ENCODE results near the gene GPX4.
A peak's percentile ranks its signal among the peaks of the same experiment; 100 is the strongest.

The GPX4 gene

DNA sequence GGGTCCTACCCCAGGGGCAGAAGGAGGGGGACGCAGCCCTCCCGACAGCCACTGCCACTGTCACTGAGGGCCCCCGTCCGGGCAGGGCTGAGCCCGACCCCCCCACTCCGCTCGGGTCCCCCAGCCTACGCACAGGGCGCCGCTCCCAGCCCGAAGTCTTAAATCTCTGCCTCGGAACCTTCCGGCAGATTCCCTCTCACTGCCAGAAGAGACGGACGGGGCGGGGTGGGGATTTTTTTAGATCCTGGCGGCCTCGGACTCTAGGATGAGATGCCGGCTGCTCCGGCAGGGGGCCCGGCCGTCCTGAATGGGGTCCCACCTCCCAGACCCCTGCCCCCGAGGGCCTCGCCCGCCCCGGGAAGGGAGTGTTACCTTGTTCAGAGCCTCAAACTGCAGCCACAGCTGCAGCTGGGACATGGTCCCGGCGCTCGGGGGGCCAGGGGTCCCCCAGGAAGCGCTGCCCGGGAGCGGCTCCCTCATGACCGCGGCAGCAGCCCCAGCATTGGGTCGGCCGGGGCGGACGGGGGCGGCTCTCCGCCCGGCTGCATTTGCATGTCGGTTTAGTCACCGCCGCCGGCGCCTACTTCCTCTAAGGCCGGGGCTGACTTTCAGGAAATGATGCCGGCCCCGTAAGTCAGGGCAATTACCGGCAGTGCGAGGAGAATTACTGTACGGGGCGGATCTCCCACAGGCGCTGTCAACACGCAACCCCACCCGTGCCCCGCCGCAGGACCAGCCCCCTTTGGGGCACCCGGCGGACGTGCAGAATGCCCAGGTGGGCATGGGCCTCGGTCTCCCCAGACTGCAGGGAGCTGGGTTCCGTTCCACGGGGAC is 28.1 kb downstream of the GPX4 start:
- DNase-seq (ENCODE audit: low spot score) = peak; percentile 81

DNA sequence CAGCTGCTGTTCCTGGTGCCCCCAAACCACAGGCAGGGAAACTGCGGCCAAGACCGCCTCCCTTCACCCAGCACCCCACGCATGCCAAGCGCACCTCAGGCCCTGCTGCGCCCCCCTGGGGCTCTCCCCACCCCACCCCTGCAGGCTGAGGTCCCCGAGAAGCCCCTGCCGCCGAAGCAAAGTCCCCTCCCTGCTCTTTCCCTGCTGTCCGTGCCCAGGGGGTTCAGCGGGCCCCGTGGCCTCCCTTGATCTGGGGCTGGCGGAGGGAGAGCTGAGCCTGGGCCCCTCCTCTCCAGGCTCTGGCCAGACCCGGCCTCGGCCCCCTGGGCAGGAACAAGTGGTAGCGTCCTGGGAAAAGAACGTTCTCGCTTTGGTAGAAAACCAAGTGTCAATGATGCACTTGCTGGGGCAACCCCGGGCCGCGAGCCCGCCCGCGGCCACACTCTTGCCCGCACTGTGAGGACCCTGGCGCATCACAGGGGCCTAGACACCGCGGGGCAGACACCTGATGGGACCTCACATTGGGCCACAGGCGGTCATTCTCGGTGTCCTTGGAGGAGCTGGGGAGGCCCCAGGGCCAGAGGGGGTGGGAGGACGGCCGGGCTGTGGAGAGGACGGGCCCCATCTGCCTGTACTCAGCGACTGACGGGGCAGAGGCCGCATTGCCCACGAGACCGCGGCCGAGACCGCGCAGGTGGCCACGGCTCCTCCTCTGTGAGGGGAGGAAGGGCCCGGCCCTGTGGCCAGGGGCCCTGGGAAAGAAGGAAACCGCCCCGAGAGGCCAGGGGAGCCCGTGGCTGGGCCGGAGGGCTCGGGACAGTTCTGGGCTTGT is 29.0 kb downstream of the GPX4 start:
- no peak for DNase-seq (ENCODE audit: low spot score)

DNA sequence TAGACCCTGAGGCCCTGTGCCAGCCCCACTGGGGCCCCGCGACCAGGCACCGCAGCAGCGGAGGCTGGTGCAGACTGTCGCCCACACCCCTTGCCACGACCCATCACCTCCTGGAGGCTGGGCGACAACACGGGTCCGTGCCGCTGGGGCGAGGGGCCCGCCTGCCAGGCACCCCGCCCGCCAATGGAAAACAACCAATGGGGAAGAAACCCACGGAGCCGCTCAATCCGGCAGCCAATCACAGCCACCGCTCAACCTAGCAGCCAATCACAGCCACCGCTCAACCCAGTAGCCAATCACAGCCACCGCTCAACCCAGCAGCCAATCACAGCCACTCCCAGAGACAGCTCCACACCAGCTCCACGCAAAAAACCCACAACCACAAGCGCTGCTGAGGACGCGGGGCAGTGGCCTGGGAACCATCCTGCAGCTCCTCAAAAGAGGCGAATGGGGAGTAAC is 29.7 kb downstream of the GPX4 start:
- peak; percentile 88 for DNase-seq (ENCODE audit: low spot score)

DNA sequence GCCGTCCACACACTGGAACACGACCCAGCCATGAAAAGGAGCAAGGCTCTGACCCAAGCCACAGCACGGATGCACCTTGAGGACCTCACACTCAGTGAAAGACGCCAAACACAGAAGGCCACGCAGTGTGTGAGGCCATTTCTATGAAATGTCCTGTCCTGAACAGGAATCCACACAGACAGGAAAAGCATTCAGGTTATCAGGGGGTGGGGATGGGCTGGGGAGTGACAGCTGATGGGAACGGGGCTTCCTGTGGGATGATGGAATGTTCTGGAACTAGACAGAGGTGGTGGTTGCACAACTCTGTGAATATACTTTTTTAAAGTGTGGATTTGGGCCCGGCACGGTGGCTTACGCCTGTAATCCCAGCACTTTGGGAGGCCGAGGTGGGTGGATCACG is 30.6 kb downstream of the GPX4 start:
- no peak for DNase-seq (ENCODE audit: low spot score)

DNA sequence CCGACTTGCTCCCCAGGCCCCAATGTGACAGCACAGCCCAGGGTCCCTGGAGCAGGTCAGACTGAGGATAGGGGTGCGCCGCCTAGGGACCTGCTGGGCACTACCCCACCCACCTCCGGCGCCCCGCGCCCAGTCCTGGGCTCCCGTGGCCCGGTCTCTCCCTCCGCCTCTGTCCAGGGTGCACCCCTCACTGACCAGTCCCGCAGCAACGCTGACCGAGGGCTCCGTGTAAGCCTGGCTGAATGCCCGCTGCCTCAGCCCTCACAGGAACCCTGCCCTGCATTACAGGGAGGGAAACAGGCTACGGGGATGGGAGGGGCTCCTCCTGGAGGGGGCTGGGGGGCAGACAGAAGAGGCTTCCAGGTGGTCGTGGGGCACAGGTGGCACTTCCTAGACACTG is 31.7 kb downstream of the GPX4 start:
- no peak for DNase-seq (ENCODE audit: low spot score)

DNA sequence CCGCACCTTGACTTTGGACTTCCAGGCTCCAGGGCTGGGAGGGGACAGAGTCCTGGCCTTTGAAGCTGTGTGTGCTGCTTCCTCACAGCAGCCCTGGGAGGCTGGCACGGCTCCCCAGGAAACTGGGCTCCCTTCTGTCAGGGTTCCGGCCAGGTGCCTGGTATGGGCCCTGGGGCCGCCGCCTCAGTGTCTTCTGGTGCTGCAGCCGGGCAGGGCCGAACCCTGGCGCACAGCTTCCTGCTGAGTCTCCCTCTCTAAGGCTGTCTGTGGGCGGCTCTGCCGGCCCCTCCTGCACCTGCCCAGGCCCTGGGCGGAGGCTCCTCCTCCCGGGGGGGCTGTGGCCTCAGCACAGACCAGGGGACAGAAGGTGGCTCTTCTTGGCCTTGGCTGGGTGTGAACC is 32.4 kb downstream of the GPX4 start:
- DNase-seq (ENCODE audit: low spot score) = no peak

DNA sequence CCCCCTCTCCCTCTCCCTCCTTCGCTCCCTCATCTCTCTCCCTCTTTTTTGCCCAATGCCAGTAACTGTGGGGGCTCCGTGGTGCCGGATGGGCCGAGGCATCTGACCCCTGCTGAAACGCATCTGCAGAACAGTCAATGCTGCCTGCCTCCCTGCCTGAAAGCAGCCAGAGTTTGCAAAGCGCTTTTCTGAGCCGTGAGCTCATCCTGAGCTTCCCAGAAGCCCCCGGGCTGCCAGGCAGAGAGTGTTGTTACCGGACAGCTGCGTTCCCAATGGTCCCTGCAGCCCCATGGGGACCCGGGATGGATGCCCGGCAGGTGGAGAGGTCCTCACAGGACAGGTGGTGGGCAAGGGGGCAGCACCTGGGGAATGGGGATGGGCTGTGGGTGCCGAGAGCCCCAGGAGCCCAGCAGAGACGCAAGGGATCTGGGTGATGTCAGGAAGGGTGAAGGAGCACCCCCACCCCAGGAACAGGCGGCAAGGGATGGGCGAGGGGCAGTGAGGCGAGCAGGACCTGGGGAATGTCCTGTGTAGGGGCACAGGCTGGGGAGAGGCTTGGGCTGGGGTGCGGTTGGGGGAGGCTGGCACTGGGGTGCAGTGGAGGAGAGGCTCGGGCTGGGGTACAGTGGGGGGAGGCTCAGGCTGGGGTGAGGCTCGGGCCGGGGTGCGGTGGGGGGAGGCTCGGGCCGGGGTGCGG is 33.0 kb downstream of the GPX4 start:
- no peak for DNase-seq (ENCODE audit: low spot score)

DNA sequence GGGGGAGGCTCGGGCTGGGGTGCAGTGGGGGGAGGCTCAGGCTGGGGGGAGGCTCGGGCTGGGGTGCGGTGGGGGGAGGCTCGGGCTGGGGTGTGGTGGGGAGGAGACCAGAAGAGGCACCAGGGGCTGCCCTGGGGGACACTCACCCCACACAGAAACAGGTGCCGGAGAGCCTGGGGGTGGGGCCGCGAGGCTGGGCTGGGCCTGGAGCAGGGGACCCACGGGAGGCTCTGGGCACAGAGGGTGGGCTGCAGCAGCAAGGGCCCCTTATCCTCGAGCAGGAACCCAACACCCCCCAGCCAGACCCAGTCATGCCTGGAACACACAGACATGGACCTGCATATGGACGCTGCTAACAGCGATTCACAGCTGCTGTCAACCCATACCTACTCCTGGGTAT is 34.3 kb downstream of the GPX4 start:
- DNase-seq (ENCODE audit: low spot score) = no peak

DNA sequence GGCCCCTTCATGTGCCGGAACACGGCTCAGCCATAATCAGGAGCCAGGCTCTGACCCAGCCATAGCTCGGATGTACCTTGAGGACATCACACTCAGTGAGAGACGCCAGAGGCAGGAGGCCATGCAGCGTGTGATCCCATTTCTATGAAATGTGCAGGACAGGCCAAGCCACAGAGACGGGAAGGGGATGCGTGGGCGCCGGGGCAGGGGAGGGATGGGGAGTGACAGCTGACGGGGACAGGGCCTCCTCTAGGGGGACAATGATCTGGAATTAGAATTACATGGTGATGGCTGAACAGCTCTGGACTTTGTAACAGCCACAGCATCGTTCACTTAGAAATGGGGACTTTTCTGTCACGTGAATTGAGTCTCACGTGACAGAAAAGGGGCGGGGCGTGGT is 35.3 kb downstream of the GPX4 start:
- DNase-seq (ENCODE audit: low spot score) = no peak

DNA sequence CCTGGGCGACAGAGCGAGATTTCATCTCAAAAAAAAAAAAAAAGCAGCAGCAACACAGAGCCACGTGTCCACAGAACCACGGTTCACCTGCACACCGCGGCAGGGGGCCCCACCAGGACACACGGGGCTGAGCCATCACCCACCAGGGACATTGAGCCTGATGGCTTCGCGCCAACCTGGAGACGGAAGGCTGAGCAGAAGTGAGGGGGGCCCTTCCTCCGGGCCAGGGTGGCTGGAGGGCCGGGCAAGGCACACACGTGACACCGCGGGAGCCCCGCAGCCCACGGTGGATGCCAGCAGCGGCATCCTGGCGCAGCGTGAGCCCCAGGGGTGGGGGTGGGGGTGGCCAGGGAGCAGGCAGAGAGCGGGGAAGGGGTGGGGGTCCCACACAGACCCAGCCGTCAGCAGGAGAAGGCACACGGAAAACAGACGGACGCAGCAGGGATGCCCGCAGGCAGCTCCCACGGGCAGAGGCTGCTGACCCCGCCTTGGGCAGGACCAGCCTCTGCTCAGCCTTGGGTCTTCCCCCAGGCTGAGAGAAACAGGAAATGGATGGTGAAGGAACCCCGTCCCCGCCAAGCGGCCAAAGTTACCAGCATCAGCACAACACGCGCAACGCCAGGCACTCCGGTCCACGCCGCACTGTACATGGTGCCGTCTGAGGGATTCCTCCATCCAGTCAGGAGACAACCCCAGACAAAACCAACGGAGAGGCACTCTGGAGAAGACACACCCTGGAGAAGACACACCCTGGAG is 36.7 kb downstream of the GPX4 start:
- DNase-seq (ENCODE audit: low spot score) = no peak

DNA sequence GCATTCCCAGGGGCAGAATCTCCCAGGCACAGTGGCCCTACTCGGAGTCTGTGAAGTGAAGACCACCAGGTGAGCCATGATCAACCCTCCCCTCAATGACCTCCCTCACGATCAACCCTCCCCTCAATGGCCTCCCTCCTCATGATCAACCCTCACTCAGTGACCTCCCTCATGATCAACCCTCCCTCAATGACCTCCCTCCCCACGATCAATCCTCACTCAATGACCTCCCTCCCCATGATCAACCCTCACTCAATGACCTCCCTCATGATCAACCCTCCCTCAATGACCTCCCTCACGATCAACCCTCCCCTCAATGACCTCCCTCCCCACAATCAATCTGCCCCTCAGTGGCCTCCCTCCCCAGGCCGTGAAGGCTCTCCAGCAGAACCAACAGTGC is 38.1 kb downstream of the GPX4 start:
- no peak for DNase-seq (ENCODE audit: low spot score)

DNA sequence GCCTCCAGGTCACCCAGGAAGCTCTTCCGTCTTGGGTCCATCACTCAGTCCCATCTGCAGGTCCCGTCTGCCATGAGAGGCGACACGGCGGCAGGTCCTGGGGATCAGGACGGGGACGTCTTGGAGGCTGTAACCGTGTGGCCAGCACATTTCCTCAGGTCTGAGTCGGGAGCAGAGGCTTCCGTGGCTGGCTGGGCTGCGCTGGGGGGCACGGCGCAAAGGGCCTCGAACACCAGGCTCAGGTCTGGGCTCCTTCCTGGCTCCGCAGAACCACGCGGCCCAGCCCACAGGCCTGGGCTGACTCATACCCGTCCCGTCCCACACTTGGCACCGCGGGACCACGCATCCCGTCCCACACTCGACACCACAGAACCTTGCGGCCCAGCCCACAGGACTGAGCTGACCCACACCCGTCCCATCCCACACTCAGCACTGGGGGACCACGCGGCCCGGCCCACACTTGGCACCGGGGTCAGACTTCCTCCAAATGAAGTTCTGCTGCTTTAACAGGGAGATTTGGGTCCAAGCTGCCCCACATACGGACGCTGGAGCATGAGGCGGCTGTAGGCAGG is 40.1 kb downstream of the GPX4 start:
- no peak for DNase-seq (ENCODE audit: low spot score)

DNA sequence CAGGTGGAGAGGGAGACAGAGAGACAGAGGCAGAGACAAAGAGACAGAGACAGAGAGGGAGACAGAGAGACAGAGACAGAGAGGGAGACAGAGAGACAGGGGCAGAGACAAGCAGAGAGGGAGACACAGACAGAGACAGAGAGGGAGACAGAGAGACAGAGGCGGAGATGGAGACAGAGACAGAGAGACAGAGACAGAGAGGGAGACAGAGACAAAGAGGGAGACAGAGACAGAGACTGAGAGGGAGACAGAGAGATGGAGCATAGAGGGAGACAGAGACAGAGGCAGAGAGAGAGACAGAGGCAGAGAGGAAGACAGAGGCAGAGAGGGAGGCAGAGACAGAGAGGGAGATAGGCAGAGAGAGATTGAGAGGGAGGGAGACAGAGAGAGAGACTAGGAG is 40.9 kb downstream of the GPX4 start:
- DNase-seq (ENCODE audit: low spot score) = no peak

DNA sequence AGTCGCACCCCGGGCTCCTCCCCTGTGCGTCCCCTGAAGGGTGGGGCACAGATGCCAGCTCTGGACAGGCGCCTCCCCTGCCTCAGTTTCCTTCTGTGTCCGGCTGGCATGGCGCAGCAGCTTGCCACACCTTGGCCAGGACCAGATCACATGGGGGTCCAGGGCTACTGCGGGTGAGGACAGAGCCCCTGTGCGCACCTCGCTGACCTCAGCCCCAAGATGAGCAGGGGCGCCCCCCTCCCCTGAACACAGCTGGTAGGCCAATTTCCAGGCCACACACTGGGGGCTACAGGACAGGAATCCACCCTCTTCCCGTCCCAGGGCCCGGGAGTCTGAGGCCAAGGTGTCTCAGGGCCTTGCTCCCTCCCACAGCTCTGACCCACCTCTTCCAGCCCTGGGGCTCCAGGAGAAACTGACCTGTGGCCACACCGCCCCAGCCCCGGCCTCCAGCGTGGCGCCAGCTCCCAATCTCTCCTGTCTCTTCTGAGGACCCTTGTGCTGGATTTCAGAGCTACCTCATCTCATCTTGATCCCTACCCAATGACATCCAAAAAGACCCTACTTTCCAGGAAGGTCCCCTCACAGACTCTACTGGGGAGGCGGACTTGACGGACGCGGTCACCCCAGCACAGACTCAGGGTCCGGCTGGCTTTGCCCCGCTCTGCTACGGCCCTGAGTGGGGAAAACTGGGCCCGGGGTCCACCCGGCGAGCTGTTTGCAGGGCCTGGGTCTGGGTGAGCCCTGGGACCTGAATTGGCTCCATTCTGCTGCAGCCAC is 42.0 kb downstream of the GPX4 start:
- no peak for DNase-seq (ENCODE audit: low spot score)

DNA sequence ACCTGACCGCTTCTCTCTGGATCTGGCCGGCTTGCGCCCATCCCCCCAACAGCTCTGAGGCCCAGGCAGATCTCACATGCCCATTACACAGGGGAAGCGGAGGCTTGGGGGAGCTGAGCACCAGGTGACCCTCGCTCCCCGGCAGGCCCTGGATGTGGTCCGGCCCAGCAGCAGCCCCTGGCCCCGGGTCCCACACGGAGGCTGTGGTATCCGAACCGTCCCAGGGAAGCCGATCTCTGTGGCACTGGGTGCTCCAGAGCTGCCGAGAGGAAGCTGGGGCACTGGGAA is 42.6 kb downstream of the GPX4 start:
- no peak for DNase-seq (ENCODE audit: low spot score)

DNA sequence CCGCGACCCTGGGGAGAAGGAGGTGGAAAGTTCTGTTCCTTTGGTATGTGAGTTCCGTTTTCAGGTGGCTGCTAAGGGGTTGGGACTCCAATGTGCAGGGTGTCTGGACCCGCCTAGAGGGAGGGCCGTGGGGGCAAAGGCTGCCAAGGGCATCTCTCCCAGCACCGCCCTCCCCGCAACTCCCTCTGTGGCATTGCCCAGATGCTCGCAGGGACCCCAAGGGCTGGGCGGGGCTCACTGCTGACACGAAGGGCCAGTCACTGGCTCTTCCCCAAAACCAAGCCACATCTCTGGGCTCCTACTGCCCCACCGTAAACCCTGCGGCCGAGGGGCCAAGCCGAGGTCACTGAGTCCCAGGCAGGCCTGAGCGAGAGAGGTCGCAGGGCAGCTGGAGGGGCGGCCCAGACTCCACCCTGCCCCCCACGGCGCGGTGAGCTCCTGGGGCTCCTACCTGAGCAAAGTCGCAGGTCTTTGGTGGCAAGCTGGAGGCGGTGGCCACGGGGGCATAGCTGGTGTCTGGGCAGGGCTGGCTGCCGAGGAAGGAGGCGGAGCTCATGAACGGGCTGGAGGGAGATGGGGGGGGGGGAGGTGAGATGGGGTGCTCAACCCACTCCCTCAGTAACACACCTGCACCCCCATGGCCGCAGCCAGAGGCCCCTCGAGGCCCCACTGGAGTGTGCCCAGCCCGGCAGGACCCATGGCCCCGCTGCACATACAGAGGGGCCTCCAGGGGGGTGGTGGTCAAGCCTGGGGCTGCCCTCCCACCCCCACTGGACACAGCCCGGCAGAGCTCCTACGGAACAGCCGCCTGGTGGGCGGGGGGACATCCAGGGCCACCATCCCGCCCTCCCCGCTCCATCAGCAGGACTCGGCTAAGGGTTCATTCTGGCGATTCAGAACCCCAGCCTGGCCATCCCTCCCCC is 43.3 kb downstream of the GPX4 start:
- no peak for DNase-seq (ENCODE audit: low spot score)

DNA sequence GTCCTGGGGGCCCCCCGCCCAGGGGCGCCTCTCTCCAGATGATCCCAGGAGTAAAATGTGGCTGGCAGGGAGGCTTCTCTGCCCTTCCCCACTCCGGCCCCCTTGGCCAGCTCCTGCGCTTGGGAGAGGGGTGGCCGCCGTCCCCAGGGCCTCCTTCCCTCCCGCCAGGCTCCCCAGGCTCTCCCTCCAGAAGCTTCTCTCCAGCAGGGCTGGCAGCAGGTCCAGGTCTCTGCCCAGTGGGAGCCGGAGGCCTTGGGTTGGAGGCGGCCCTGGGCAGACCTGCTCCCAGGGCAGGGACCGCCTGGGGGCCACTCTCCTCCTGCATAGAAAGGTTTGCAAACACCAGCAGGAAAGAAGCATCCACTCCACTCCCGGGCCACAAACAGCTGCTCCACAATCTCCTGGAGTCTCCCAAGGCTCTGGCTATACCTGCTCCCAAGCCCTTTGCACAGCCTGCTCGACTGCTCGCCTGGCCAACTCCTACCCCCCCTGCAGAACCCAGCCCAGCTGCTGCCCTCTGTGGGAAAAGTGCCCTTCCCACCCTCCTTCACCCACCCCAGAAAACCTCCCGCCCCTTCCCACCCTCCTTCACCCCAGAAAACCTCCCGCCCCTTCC is 44.2 kb downstream of the GPX4 start:
- no peak for DNase-seq (ENCODE audit: low spot score)

DNA sequence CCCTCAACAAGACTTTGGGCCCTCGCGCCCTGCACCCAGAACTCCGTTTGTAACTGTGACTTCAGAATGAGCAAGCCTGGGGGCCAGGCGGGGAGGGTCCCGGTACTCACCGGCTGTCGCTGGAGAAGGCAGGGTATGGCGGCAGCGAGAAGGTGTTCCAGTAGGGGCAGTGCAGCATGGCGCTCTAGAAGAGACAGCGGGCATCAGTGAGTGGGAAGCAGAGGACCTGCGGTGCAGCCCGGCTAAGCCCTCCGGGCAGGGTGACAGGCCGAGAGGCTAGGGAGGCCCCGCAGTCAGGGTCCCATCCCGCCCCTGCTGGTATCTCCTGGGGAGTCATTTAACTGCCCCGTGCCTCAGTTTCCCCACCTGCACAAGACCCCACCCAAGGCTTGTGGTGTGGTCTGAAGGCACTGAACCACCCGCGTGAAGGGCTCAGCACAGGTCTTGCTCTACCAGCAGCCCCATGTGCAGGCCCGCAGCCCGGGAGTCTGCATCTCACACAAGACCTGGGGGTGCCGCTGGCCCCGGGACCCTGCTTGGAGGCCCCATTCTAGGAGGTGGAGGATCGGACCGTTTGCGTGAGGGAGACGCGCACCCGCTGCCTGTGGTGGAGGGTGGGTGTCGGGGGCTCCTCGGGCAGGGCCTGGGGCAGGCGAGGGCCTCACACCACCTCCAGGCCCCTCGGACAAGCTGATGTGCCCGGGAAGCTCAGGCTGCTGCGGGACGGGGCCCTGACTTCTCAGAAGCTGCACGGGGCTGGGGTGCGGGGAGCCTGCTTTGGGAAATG is 45.7 kb downstream of the GPX4 start:
- no peak for DNase-seq (ENCODE audit: low spot score)
